GM12873 (cell line): ENCODE data around the gene PDLIM7.

ENCODE experiments used
- TF ChIP-seq, protein P1 (sequence below): IDR thresholded peaks from 2 replicates; pipeline ENCODE4 v1.5.1; 2012; ENCODE audit warnings: low read depth, mild to moderate bottlenecking, moderate library complexity, low read length, control low read depth; ENCODE audit not compliant: insufficient read depth; ENCODE audit errors: missing control alignments

PDLIM7 gene

GRCh38 chr5:177443144-177443983 is 54.0 kb downstream of the PDLIM7 start:
- TF ChIP-seq, protein P1, sequence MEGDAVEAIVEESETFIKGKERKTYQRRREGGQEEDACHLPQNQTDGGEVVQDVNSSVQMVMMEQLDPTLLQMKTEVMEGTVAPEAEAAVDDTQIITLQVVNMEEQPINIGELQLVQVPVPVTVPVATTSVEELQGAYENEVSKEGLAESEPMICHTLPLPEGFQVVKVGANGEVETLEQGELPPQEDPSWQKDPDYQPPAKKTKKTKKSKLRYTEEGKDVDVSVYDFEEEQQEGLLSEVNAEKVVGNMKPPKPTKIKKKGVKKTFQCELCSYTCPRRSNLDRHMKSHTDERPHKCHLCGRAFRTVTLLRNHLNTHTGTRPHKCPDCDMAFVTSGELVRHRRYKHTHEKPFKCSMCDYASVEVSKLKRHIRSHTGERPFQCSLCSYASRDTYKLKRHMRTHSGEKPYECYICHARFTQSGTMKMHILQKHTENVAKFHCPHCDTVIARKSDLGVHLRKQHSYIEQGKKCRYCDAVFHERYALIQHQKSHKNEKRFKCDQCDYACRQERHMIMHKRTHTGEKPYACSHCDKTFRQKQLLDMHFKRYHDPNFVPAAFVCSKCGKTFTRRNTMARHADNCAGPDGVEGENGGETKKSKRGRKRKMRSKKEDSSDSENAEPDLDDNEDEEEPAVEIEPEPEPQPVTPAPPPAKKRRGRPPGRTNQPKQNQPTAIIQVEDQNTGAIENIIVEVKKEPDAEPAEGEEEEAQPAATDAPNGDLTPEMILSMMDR = no peak

- TF ChIP-seq, protein P1 = no peak
These were observed 55.2 kb downstream of the PDLIM7 start for GRCh38 chr5:177442066-177442826.

GRCh38 chr5:177440990-177441780 is 56.2 kb downstream of the PDLIM7 start:
- TF ChIP-seq, protein P1 = no peak

DNA sequence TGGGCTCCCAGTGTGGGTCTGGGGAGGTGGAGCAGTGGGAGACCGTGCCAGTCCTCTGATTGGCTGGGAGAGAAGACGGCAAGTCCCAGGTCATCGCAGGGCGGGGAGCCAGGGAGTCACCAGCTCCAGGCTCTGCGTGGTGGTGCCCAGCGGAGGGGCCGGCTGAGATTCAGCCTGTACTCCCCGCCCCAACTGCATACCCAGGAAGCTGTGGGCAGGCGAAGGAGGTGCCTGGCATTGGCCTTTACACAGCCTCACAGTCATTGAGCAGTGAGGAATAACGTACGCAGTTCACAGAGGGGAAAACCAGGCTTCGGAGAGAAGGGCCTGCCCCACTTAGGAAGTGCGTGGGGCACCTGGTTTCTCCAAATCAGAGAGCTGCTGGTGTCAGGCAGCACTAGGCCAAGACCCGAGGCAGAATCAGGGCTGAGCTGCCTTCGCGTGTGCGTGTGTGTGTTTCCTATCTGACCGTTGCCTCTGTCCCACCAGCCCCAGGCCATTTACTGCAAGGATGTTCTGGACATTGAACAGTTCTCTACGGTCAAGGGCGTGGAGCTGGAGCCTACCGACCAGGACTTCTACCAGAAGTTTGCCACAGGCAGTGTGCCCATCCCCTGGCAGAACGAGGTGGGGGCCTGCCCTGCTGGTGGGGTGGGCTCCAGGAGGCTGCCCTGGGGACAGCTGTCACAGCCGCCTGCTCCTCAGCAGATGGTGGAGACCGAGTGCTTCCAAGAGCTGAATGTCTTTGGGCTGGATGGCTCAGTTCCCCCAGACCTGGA is 57.0 kb downstream of the PDLIM7 start:
- TF ChIP-seq, protein P1 = no peak

DNA sequence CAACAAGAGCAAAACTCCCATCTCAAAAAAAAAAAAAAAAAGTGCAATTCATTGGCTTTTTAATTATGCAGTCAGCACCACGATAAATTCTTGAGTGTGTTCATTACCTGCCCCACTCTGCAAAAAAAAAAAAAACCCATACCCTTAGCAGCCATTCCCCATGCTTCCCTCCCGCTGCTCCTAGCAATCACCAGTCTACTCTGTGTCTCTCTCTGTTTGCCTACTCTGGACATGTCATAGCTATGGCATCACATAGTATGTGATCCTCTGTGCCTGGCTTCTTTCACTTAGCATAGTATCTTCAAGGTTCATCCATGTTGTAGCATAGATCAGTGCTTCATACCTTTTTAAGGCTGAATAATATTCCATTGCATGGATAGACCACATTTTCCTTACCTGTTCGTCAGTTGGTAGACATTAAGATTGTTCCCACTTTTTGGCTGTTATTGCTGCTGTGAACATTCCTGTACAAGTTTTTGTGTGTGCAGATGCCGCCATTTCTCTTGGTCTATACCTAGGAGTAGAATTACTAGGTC is 57.8 kb downstream of the PDLIM7 start:
- TF ChIP-seq, protein P1 = no peak

DNA sequence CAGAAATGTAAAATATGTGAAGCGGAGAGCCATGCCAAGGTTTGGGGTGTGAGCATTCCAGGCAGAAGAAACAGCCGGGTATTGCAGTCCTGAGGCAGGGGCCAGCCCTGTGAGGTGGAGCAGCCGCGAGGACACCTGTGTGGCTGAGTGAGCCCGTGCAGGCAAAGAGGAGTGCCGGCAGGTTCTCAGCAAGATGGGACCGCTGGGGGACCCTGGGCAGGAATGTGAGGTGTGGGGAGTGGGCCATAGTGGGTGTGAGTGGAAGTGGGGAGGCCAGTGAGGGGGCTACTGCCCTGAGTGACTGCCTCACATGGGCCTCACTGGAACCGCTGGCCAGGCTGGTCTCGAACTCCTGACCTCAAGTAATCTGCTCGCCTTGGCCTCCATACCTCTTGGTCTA is 58.9 kb downstream of the PDLIM7 start:
- TF ChIP-seq, protein P1 = no peak
